ENCODE measurements around the gene TMEM184A.

DNA sequence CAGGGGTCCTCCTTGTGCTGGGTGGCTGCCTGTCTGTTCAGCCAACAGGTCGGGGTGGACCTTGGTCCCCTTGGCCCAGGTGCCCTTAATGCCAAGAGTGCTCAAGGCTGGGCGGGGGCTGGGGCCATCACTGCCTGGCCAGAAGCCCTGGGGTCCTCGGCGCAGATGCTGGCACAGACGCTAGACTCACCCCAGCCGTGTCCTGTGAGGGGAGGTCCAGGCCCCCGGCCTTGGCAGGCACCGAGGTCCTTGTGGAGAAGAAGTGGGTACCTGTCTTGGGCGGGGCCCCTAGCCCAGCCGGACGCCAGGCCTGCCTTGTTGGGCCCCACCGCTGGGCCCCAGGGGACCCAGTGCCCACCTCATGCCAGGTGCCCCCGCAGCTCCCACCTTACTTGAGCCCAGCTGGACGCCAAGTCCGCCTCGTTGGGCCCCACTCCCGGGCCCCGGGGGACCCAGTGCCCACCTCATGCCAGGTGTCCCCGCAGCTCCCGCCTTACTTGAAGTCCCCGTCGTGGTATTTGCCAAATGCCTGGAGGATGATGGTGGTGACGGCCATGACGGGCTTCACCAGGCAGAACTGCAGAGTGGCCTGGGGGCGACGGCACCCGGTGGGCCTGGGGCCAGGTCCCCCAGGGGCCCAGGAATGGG lies 6.5 kb downstream of the TMEM184A start:
- TF ChIP-seq, protein P1, sequence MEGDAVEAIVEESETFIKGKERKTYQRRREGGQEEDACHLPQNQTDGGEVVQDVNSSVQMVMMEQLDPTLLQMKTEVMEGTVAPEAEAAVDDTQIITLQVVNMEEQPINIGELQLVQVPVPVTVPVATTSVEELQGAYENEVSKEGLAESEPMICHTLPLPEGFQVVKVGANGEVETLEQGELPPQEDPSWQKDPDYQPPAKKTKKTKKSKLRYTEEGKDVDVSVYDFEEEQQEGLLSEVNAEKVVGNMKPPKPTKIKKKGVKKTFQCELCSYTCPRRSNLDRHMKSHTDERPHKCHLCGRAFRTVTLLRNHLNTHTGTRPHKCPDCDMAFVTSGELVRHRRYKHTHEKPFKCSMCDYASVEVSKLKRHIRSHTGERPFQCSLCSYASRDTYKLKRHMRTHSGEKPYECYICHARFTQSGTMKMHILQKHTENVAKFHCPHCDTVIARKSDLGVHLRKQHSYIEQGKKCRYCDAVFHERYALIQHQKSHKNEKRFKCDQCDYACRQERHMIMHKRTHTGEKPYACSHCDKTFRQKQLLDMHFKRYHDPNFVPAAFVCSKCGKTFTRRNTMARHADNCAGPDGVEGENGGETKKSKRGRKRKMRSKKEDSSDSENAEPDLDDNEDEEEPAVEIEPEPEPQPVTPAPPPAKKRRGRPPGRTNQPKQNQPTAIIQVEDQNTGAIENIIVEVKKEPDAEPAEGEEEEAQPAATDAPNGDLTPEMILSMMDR (IDR thresholded peaks at IDR 0.05), result no peak
- TF ChIP-seq POLR2A (IDR thresholded peaks at IDR 0.05), result no peak
